Pancreas (tissue), 10 donors: ENCODE results near the gene RPTOR. TPM values are rescaled to one million over a fixed set of nuclear protein-coding genes. Genes with fewer than 3 reads are reported as not detected.

Experiments
- ATAC-seq, 4 donors: fragments of 200-7000 bp; cut with Tn5 transposase; one replicate each; pipeline versions ENCODE4 v1.8.0 to v1.9.1; 2020; ENCODE audit warnings: mild to moderate bottlenecking in 4 of 4, moderate library complexity in 4 of 4
- DNase-seq, 6 donors: peaks; one replicate each; pipeline ENCODE4 v3.0.0-alpha.2; 2020
- FAIRE-seq: peaks from 2 replicates; lab custom pipeline; 2012; peaks lifted over from hg19 to GRCh38; lab: Jason Lieb, UNC
- H3K27ac ChIP-seq, 4 donors: fragments of 200-600 bp; sonication (generic); 1 replicate in 3 of 4; 2 replicates in 1 of 4; pipeline versions ENCODE4 v1.5.0 to v1.8.0; 2020
- H3K27me3 ChIP-seq, 4 donors: fragments of 200-600 bp; one replicate each; pipeline ENCODE4 v1.8.0; 2021
- H3K36me3 ChIP-seq, 3 donors: fragments of 200-600 bp; sonication (generic) in 1 of 3; one replicate each; pipeline versions ENCODE4 v1.5.0 to v1.8.0; 2020 to 2021
- H3K4me1 ChIP-seq, 3 donors: fragments of 200-600 bp; one replicate each; pipeline ENCODE4 v1.8.0; 2021
- H3K4me3 ChIP-seq, 4 donors: fragments of 200-600 bp; sonication (generic) in 2 of 4; one replicate each; pipeline versions ENCODE4 v1.5.0 to v1.8.0; 2020 to 2021
- H3K9me3 ChIP-seq, 4 donors: fragments of 200-600 bp; one replicate each; pipeline ENCODE4 v1.8.0; 2021
- WGBS, 2 donors: extraction: QIAGEN DNeasy Blood & Tissue Kit; methylation state at CpG; one replicate each; pipeline ENCODE4 v1.1.7; 2013; 5-methylcytosine and 5-hydroxymethylcytosine counted together
- intact Hi-C, 3 donors: fragments of 100-400 bp; cut with DNase I; formaldehyde crosslinking; loops; one replicate each; pipeline versions ENCODE4 v1.11.1 to v1.14.2; 2022
- polyA plus RNA-seq, 2 donors: library from polyadenylated mRNA; stranded (reverse); fragments of 200-250 nt; gene quantifications; one replicate each; pipeline ENCODE4 v1.2.3, GENCODE V29; 2013
- total RNA-seq, 6 donors: library from RNA; stranded (reverse); fragmentation: NEBNext Ultra II Directional in 4 of 6; extraction: Animal tissue kit (Norgen Biotek cat#: 25700) in 4 of 6; gene quantifications; one replicate each; pipeline versions ENCODE4 v1.2.1 to v1.2.4, GENCODE V29; 2021 to 2023
- TF ChIP-seq, protein P1 (sequence below), 4 donors: fragments of 200-600 bp; sonication (generic) in 3 of 4; IDR thresholded peaks; one replicate each; pipeline versions ENCODE4 v1.5.0 to v1.8.0; 2021; ENCODE audit warnings: antibody characterized with exemption in 4 of 4
- donor health status: healthy with polysubstance abuse.
- donor health status: DM: no; HTN: no; CAD: no; lungs with moderate emphysema.
- donor health status: DM: no; HTN: no; CAD: no.
- donor health status: control.
- donor health status: control.
- donor health status: Bipolar disorder and iron deficiency.
- donor health status: DM: yes; HTN: yes; CAD: no.
- donor health status: DM: no; HTN: no; CAD: no.
- donor health status: DM: no; HTN: no; CAD: no.
- donor health status: DM: yes; HTN: yes; CAD: no.

RPTOR gene
- total and polyA plus RNA-seq, 8 donors: 5.0 to 18.9 (median 13.2) TPM

DNA sequence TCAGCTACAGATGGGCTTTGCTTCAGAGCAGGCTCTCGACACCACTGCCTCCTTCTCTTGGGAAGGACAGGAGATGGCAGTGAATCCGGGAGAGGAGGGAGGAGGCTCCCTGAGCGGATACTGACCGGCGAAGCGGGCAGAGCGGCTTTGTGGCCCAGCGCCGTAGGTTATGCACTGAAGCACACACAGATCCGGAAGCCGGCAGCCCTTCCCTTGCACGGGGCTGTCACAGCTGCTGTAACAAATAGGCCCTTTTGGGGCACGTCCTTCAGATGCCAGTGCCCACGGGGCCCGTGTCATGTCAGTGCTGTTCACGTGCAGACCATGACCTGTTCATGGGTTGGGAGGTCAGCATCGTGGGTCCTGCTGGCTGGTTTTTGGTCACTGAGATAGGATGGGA, 302.3 kb downstream of the RPTOR start:
- no peak for DNase-seq
- intact Hi-C loops: no loop called here
- WGBS, 2 donors: 96 to 97% methylated on average over 17 of the region's 17 CpGs
- Histone ChIP-seq H3K4me3 (no peak overlapping the region), H3K27me3 (no peaks in the 10 kb centered on the region), H3K36me3 (no peaks in the 10 kb centered on the region), H3K9me3 (no peaks in the 10 kb centered on the region), H3K4me1 (peaks cover 0 to 7% (median 3%) of the 10 kb centered on the region in 3 donors), H3K27ac (no peak overlapping the region)
- no peak for ATAC-seq
- FAIRE-seq: no peak
- TF ChIP-seq, protein P1, sequence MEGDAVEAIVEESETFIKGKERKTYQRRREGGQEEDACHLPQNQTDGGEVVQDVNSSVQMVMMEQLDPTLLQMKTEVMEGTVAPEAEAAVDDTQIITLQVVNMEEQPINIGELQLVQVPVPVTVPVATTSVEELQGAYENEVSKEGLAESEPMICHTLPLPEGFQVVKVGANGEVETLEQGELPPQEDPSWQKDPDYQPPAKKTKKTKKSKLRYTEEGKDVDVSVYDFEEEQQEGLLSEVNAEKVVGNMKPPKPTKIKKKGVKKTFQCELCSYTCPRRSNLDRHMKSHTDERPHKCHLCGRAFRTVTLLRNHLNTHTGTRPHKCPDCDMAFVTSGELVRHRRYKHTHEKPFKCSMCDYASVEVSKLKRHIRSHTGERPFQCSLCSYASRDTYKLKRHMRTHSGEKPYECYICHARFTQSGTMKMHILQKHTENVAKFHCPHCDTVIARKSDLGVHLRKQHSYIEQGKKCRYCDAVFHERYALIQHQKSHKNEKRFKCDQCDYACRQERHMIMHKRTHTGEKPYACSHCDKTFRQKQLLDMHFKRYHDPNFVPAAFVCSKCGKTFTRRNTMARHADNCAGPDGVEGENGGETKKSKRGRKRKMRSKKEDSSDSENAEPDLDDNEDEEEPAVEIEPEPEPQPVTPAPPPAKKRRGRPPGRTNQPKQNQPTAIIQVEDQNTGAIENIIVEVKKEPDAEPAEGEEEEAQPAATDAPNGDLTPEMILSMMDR (IDR thresholded peaks at IDR 0.05): no peak

- DNase-seq (peak in 2 of 6 donors; percentile 2 to 32), ATAC-seq (no peak), FAIRE-seq (no peak)
- no peaks in the 10 kb centered on the region for H3K36me3 ChIP-seq
- TF ChIP-seq, protein P1 (IDR thresholded peaks at IDR 0.05): no peak
- intact Hi-C loops: no loop called here
- H3K27ac ChIP-seq: no peak overlapping the region
- H3K4me3 ChIP-seq: no peak overlapping the region
- 88 to 89% methylated on average over 28 of the region's 28 CpGs for WGBS, 2 donors
- peaks cover 0 to 7% (median 3%) of the 10 kb centered on the region in 3 donors for H3K4me1 ChIP-seq
- H3K27me3 ChIP-seq: no peaks in the 10 kb centered on the region
- no peaks in the 10 kb centered on the region for H3K9me3 ChIP-seq
Observed at GRCh38 chr17:80847496-80848230, 303.0 kb downstream of the RPTOR start.

DNA sequence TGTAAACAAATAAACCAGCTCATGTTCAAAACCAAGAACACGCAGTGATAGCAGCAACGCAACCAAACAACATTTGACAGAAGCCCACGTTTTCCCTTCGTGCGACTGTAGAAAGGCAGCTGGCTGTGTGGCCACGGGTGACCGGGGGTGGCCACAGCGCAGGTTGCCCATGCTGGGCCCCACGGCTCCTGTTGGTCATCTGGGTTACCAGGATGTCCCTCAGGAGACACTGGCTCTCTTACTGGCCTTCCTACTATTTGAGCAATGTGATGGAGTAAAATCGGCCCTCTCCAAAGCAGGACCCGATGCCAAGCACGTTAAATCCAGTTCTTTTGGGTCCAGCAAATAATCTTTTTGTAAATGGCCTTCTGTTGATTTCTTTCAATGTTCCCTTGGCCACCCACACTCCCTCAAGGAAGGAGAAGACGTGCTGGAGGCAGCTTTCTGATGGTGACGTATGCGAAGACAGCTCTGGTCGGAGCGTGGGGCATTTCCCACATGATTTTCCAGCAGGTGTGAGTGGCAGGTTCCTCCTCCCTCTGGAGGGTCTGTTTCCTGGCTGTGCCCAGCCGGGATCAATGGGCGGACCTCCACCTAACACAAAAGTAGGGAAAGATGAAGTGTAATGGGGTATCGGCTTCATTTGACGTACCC, 303.9 kb downstream of the RPTOR start:
- TF ChIP-seq, protein P1 (IDR thresholded peaks at IDR 0.05): no peak
- DNase-seq: peak in 2 of 6 donors; percentile 3 to 38
- H3K27me3 ChIP-seq: no peaks in the 10 kb centered on the region
- intact Hi-C loops: no loop called here
- no peak overlapping the region for H3K4me3 ChIP-seq
- H3K27ac ChIP-seq: no peak overlapping the region
- H3K9me3 ChIP-seq: no peaks in the 10 kb centered on the region
- ATAC-seq: no peak
- peaks cover 0 to 7% (median 3%) of the 10 kb centered on the region in 3 donors for H3K4me1 ChIP-seq
- FAIRE-seq: no peak
- H3K36me3 ChIP-seq: no peaks in the 10 kb centered on the region
- WGBS, 2 donors: 92 to 94% methylated on average over 21 of the region's 21 CpGs

- Histone ChIP-seq H3K27ac (no peak overlapping the region), H3K4me3 (no peak overlapping the region), H3K36me3 (no peaks in the 10 kb centered on the region), H3K27me3 (no peaks in the 10 kb centered on the region), H3K4me1 (peaks cover 0 to 7% (median 3%) of the 10 kb centered on the region in 3 donors), H3K9me3 (no peaks in the 10 kb centered on the region)
- 96 to 98% methylated on average over 12 of the region's 12 CpGs for WGBS, 2 donors
- ATAC-seq (no peak), FAIRE-seq (no peak), DNase-seq (peak in 1 of 6 donors; percentile 31)
- intact Hi-C loops: no loop called here
- TF ChIP-seq, protein P1 (IDR thresholded peaks at IDR 0.05): no peak
Observed at GRCh38 chr17:80849119-80849518, 304.5 kb downstream of the RPTOR start.
